Spleen (tissue), 11 donors: ENCODE measurements around the gene FOCAD. TPM values are rescaled to one million over a fixed set of nuclear protein-coding genes. Genes with fewer than 3 reads are reported as not detected.

ENCODE experiments used
- DNase-seq: peaks from one replicate; pipeline ENCODE4 v3.0.0-alpha.2; 2020
- H3K27ac ChIP-seq, 8 donors: fragments of 200-600 bp; sonication (generic) in 7 of 8; 1 replicate in 4 of 8; 2 replicates in 4 of 8; pipeline versions ENCODE4 v1.5.0 to v1.8.0; 2016 to 2021; ENCODE audit warnings: inconsistent platforms in 4 of 8, mild to moderate bottlenecking in 4 of 8, moderate library complexity in 1 of 8
- H3K27me3 ChIP-seq, 7 donors: fragments of 200-600 bp; sonication (generic) in 6 of 7; replicated peaks in 1 of 7; 1 replicate in 4 of 7; 2 replicates in 3 of 7; pipeline versions ENCODE4 v1.5.0 to v1.8.0; 2016 to 2021; ENCODE audit warnings: inconsistent platforms in 3 of 7, mild to moderate bottlenecking in 1 of 7
- H3K36me3 ChIP-seq, 6 donors: fragments of 200-600 bp; sonication (generic) in 5 of 6; 1 replicate in 4 of 6; 2 replicates in 2 of 6; pipeline versions ENCODE4 v1.5.0 to v1.8.0; 2016 to 2021; ENCODE audit warnings: inconsistent platforms in 2 of 6
- H3K4me1 ChIP-seq, 6 donors: fragments of 200-600 bp; sonication (generic) in 5 of 6; 1 replicate in 3 of 6; 2 replicates in 3 of 6; pipeline versions ENCODE4 v1.5.0 to v1.8.0; 2016 to 2021; ENCODE audit warnings: inconsistent platforms in 3 of 6
- H3K4me3 ChIP-seq, 8 donors: fragments of 200-600 bp; sonication (generic) in 7 of 8; 1 replicate in 4 of 8; 2 replicates in 4 of 8; pipeline versions ENCODE4 v1.5.0 to v1.8.0; 2016 to 2021; ENCODE audit warnings: inconsistent platforms in 4 of 8, mild to moderate bottlenecking in 4 of 8, moderate library complexity in 2 of 8
- H3K9me3 ChIP-seq, 8 donors: fragments of 200-600 bp; sonication (generic) in 7 of 8; 1 replicate in 4 of 8; 2 replicates in 4 of 8; pipeline versions ENCODE4 v1.5.0 to v1.8.0; 2016 to 2021; ENCODE audit warnings: inconsistent platforms in 4 of 8
- POLR2A ChIP-seq, 3 donors: fragments of 450-650 bp; IDR thresholded peaks; one replicate each; pipeline ENCODE4 v1.5.1; 2017; ENCODE audit warnings: antibody characterized with exemption in 3 of 3, mild to moderate bottlenecking in 1 of 3
- POLR2AphosphoS5 ChIP-seq, 3 donors: sonication (generic); formaldehyde crosslinking; IDR thresholded peaks; one replicate each; pipeline ENCODE4 v1.5.1; 2017; ENCODE audit warnings: antibody characterized with exemption in 3 of 3
- WGBS, 5 donors: extraction: QIAGEN DNeasy Blood & Tissue Kit in 3 of 5; methylation state at CpG; one replicate each; pipeline versions ENCODE4 v1.1.5 to v1.1.7; 2013 to 2018; 5-methylcytosine and 5-hydroxymethylcytosine counted together
- intact Hi-C: fragments of 100-400 bp; cut with DNase I; formaldehyde crosslinking; loops from one replicate; pipeline ENCODE4 v1.15.0; 2023; ENCODE audit warnings: low total_unique reads
- polyA plus RNA-seq, 3 donors: library from polyadenylated mRNA; stranded (reverse); fragments of 200-250 nt; gene quantifications; one replicate each; pipeline ENCODE4 v1.2.1, GENCODE V29; 2013
- total RNA-seq, 7 donors: library from RNA; depleted of rRNA in 3 of 7; stranded (reverse); fragments of >200 nt in 3 of 7; fragmentation: NEBNext Ultra II Directional in 4 of 7; extraction: Animal tissue kit (Norgen Biotek cat#: 25700) in 4 of 7; gene quantifications; one replicate each; pipeline versions ENCODE4 v1.1.0 to v1.2.1, GENCODE V29; 2016 to 2021
- TF ChIP-seq, protein P1 (sequence below), 11 experiments: fragments of 200-600 bp in 7 of 11; fragments of 450-650 bp in 4 of 11; sonication (generic) in 4 of 11; IDR thresholded peaks in 8 of 11; conservative IDR thresholded peaks in 3 of 11; 1 replicate in 7 of 11; 2 replicates in 4 of 11; pipeline versions ENCODE4 v1.4.0 to v1.8.0; 2016 to 2021; ENCODE audit warnings: antibody characterized with exemption in 11 of 11, inconsistent platforms in 4 of 11, mild to moderate bottlenecking in 1 of 11
- donor health status: healthy with polysubstance abuse.
- donor health status: DM: no; HTN: no; CAD: no; lungs with moderate emphysema.
- donor health status: DM: no; HTN: no; CAD: no.
- donor health status: Bipolar disorder and iron deficiency.
- donor health status: healthy.
- donor health status: DM: no; HTN: no; CAD: no.
- donor health status: DM: yes; HTN: yes; CAD: no.

FOCAD gene
- total and polyA plus RNA-seq, 10 donors = 3.0 to 33.2 (median 18.6) TPM

DNA sequence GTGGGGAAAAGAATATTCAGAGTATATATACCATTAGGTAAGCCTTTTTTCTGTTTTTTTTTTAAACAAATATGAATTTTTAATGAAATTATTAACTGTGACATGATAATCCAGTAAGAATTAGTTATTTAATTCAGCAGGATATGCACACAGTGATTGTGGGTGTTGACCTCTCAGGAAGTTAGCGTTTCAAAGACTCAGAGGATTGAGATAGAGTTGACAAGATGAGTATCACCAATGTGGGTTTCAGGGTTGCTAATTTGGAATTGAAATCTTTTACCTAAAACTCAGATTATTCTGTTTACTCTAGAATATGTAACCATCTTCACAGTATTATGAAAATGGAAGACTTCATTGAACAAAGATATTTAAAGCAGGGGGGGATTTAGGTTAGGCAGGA lies 56.2 kb downstream of the FOCAD start:
- DNase-seq = no peak
- TF ChIP-seq POLR2A (IDR thresholded peaks at IDR 0.05) (no peak), POLR2AphosphoS5 (IDR thresholded peaks at IDR 0.05) (no peak)
- TF ChIP-seq, protein P1, sequence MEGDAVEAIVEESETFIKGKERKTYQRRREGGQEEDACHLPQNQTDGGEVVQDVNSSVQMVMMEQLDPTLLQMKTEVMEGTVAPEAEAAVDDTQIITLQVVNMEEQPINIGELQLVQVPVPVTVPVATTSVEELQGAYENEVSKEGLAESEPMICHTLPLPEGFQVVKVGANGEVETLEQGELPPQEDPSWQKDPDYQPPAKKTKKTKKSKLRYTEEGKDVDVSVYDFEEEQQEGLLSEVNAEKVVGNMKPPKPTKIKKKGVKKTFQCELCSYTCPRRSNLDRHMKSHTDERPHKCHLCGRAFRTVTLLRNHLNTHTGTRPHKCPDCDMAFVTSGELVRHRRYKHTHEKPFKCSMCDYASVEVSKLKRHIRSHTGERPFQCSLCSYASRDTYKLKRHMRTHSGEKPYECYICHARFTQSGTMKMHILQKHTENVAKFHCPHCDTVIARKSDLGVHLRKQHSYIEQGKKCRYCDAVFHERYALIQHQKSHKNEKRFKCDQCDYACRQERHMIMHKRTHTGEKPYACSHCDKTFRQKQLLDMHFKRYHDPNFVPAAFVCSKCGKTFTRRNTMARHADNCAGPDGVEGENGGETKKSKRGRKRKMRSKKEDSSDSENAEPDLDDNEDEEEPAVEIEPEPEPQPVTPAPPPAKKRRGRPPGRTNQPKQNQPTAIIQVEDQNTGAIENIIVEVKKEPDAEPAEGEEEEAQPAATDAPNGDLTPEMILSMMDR (IDR thresholded peaks at IDR 0.05 in 8 of 11, conservative IDR thresholded peaks at IDR 0.05 in 3 of 11) = no peak
- Histone ChIP-seq H3K36me3 (peaks cover 0 to 22% (median 0%) of the 10 kb centered on the region in 6 donors), H3K27me3 (no peaks in the 10 kb centered on the region), H3K9me3 (no peaks in the 10 kb centered on the region), H3K4me1 (peaks cover 0 to 5% (median 0%) of the 10 kb centered on the region in 6 donors), H3K4me3 (no peak overlapping the region), H3K27ac (no peak overlapping the region)
- WGBS, 5 donors = 50 to 70% (median 53%) methylated on average over 1 of the region's 1 CpG
- intact Hi-C loops = no loop called here

DNA sequence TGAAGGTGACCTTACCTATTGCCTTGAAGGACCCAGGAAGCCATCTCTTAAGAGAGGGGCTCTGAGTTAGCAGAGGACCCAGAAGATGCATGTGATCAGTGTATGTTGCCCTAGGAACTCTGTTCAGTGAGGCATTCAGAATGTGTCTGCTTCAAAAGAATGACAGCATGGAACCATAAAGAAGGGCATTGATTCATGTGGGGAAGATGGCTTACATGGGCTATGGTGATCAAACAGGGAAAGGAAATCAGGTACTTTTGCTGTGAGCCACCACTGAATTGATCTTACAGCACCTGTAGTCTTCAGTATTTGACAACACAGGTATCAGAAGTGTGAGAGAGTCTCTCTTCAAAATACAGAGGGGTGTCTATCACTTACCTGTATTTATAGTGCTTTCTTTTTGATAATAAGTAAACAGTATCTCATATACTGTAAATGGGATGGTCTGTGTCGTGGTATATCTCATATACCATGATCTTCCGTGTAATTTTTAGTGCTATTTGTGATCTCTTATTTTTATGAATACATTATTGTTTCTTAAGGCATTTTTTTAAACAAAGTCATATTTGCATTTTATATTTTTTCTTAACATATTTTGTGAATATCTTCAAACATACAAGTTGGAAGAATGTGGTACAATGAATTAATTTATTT lies 57.0 kb downstream of the FOCAD start:
- WGBS, 5 donors = 93 to 99% (median 97%) methylated on average over 2 of the region's 2 CpGs
- Histone ChIP-seq H3K4me1 (peaks cover 0 to 5% (median 0%) of the 10 kb centered on the region in 6 donors), H3K27me3 (no peaks in the 10 kb centered on the region), H3K9me3 (no peaks in the 10 kb centered on the region), H3K4me3 (no peak overlapping the region), H3K36me3 (peaks cover 0 to 22% (median 0%) of the 10 kb centered on the region in 6 donors), H3K27ac (no peak overlapping the region)
- TF ChIP-seq POLR2A (IDR thresholded peaks at IDR 0.05) (no peak), POLR2AphosphoS5 (IDR thresholded peaks at IDR 0.05) (no peak)
- TF ChIP-seq, protein P1 (IDR thresholded peaks at IDR 0.05 in 8 of 11, conservative IDR thresholded peaks at IDR 0.05 in 3 of 11) = no peak
- intact Hi-C loops = no loop called here
- no peak for DNase-seq

DNA sequence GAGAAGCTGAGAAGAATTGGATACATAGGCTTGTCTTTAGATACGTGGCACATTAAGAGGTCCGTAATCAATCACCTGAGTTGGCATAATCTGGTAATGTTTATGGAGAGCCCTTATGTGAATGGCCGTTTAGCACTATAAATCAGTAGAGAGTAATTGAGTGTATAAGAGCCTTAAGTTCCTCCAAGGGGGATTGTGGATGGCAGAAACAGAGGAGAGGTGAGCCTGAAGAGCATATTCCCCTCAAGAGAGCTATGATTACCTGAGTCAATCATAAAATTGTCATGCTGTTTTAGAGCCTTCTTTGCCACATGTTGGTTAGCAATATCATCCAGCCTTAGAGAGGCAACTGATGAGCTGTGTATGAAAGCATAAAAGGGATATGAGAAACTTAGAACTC lies 58.8 kb downstream of the FOCAD start:
- Histone ChIP-seq H3K27ac (no peak overlapping the region), H3K27me3 (no peaks in the 10 kb centered on the region), H3K4me1 (peaks cover 0 to 5% (median 0%) of the 10 kb centered on the region in 6 donors), H3K9me3 (no peaks in the 10 kb centered on the region), H3K4me3 (no peak overlapping the region), H3K36me3 (peaks cover 0 to 18% (median 0%) of the 10 kb centered on the region in 6 donors)
- TF ChIP-seq POLR2AphosphoS5 (IDR thresholded peaks at IDR 0.05) (no peak), POLR2A (IDR thresholded peaks at IDR 0.05) (no peak)
- TF ChIP-seq, protein P1 (IDR thresholded peaks at IDR 0.05 in 8 of 11, conservative IDR thresholded peaks at IDR 0.05 in 3 of 11) = no peak
- 87 to 95% (median 92%) methylated on average over 3 of the region's 3 CpGs for WGBS, 5 donors
- intact Hi-C loops = no loop called here
- no peak for DNase-seq

DNA sequence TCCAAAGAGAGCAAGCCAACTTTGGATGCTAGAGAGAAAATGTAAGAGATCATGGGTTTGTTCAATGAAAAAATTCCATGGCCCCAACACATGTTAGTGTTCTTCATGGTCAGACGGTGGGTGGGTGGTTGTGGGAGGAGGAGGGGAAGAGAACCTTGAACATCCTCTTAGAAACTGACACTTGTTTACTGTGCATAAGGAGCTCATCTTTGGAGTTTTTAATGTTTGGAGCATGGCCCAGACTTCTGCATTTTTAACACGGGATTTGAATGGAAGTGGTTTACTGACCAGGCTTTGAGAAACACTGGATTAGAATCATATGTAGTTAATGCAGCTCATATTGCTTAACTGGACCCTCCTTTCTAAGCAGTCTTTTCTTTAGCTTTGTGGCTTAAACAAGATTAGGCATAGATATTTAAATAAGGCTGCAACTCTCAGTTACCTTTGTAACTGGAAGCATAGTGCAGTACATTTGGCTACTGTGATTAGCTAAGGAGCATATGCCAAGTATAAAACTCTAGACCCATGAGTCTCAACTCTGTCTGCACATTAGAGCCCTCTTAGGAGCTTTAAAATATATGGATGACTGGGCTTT lies 60.1 kb downstream of the FOCAD start:
- Histone ChIP-seq H3K36me3 (peaks cover 0 to 11% (median 0%) of the 10 kb centered on the region in 6 donors), H3K9me3 (no peaks in the 10 kb centered on the region), H3K27me3 (no peaks in the 10 kb centered on the region), H3K27ac (no peak overlapping the region), H3K4me3 (no peak overlapping the region), H3K4me1 (peaks cover 0 to 5% (median 0%) of the 10 kb centered on the region in 6 donors)
- intact Hi-C loops = no loop called here
- TF ChIP-seq POLR2AphosphoS5 (IDR thresholded peaks at IDR 0.05) = no peak
- no peak for TF ChIP-seq POLR2A (IDR thresholded peaks at IDR 0.05)
- TF ChIP-seq, protein P1 (IDR thresholded peaks at IDR 0.05 in 8 of 11, conservative IDR thresholded peaks at IDR 0.05 in 3 of 11) = no peak
- no peak for DNase-seq
- 45 to 65% (median 53%) methylated on average over 2 of the region's 2 CpGs for WGBS, 5 donors
